ENCODE results near the gene MAPK8IP3. TPM values are rescaled to one million over a fixed set of nuclear protein-coding genes. Genes with fewer than 3 reads are reported as not detected.

MAPK8IP3 gene
- total and polyA plus RNA-seq, 7 experiments from 2014 or later: 1.7 to 299 (median 244) TPM

- intact Hi-C loops (cut with micrococcal nuclease): loop anchor here (2.0 to 10.0 kb wide), 7 partner anchors 65 to 495 kb away; partner anchors contain the start of genes CRAMP1 (in 2 of the 2), IFT140 (in 2 of the 2), MAPK8IP3 (in 2 of the 2) and CLCN7 (in 1 of the 2)
- Histone ChIP-seq H3K4me1 (ENCODE audit: control insufficient read depth in 2 of 2, insufficient read depth in 2 of 2, low read length in 2 of 2) (peaks cover 13 to 26% of the 10 kb centered on the region in 2 donors), H3K27ac (ENCODE audit: low read depth, low read length) (peak overlapping the region; percentile 85), H3K4me3 (ENCODE audit: low read length) (peak overlapping the region; percentile 70), H3K36me3 (ENCODE audit: control insufficient read depth in 2 of 3, insufficient read depth in 3 of 3, low read length in 3 of 3) (peaks cover 0 to 46% (median 0%) of the 10 kb centered on the region in 3 experiments), H3K27me3 (ENCODE audit: control insufficient read depth in 2 of 2, insufficient read depth in 2 of 2, low read length in 2 of 2) (no peaks in the 10 kb centered on the region), H3K9me3 (ENCODE audit: control insufficient read depth in 2 of 3, low read length in 3 of 3) (no peaks in the 10 kb centered on the region)
- DNase-seq: peak in 2 of 9 donors; percentile 28 to 38
- H3K9me3 Mint-ChIP-seq: peaks cover 0 to 3% (median 0%) of the 10 kb centered on the region in 11 donors
- ATAC-seq: no peak
- peak overlapping the region; percentile 91 to 99 (median 98) for H3K4me3 Mint-ChIP-seq
- peaks cover 0 to 9% (median 0%) of the 10 kb centered on the region in 5 donors for H3K36me3 Mint-ChIP-seq
- peaks cover 8 to 23% (median 13%) of the 10 kb centered on the region in 7 donors for H3K4me1 Mint-ChIP-seq
- peaks cover 0 to 2% (median 0%) of the 10 kb centered on the region in 5 donors for H3K27me3 Mint-ChIP-seq
- CTCF ChIA-PET: interaction anchor here (3.3 kb wide), 1 partner anchor 11 kb away, joined by 13 read pairs; the partner anchor contains the start of genes NUBP2 and SPSB3
- POLR2A ChIA-PET: interaction anchor here (1.2 to 7.9 kb wide), 6 partner anchors 9 to 66 kb away, joined by 3 to 93 read pairs (median 8); partner anchors contain the start of genes FAHD1, HAGH, MAPK8IP3 and NUBP2
- H3K27ac Mint-ChIP-seq: peak overlapping the region; percentile 86 to 98 (median 95)
Measured at GRCh38 chr16:1771864-1772361, 65.9 kb downstream of the MAPK8IP3 start.

DNA sequence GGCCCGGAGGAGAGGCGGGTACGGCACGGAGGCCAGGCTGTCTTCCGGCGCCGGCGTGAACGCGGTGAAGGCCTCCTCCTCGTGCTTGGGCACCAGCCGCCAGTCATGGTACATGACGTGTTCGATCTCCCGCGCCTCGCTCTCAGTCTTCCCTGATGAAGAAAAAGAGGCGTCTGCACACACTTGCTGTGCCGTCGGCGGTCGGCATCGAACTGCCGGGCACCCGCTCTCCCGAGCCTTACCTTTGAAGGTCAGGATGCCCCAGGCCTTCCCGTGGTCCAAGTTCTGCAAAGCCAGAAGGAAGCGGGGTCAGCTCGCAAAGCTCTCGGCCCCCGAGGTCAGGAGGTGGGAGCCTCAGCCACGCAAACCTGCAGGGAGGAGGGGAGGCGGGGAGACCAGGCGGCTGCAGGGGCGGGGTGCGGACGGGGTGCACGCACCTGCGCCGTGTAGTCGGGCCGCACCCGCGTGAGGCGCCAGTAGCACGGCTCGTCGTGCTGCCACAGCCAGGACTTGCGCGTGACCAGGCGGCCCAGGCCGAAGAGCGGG lies 66.4 kb downstream of the MAPK8IP3 start, which contains the start of gene EME2:
Gene EME2, plus strand, starts transcription at position 449 of the 546 bp plus-strand sequence. CDS start 418 bp downstream, outside the sequence.
- Histone ChIP-seq H3K27me3 (ENCODE audit: control insufficient read depth in 2 of 2, insufficient read depth in 2 of 2, low read length in 2 of 2) (no peaks in the 10 kb centered on the region), H3K9me3 (ENCODE audit: control insufficient read depth in 2 of 3, low read length in 3 of 3) (no peaks in the 10 kb centered on the region), H3K4me1 (ENCODE audit: control insufficient read depth in 2 of 2, insufficient read depth in 2 of 2, low read length in 2 of 2) (peaks cover 13 to 26% of the 10 kb centered on the region in 2 donors), H3K27ac (ENCODE audit: low read depth, low read length) (peak within 1 kb of the TSS; percentile 85), H3K4me3 (ENCODE audit: low read length) (peak within 1 kb of the TSS; percentile 70), H3K36me3 (ENCODE audit: control insufficient read depth in 2 of 3, insufficient read depth in 3 of 3, low read length in 3 of 3) (peaks cover 0 to 46% (median 0%) of the 10 kb centered on the region in 3 experiments)
- peak; percentile 38 for ATAC-seq
- peaks cover 8 to 23% (median 13%) of the 10 kb centered on the region in 7 donors for H3K4me1 Mint-ChIP-seq
- peak within 1 kb of the TSS; percentile 86 to 98 (median 95) for H3K27ac Mint-ChIP-seq
- H3K9me3 Mint-ChIP-seq: peaks cover 0 to 3% (median 0%) of the 10 kb centered on the region in 11 donors
- peak in 8 of 9 donors; percentile 42 to 61 (median 55) for DNase-seq
- intact Hi-C loops (cut with micrococcal nuclease): loop anchor here (2.0 to 10.0 kb wide), 6 partner anchors 66 to 495 kb away; partner anchors contain the start of genes CRAMP1 (in 2 of the 2), IFT140 (in 2 of the 2), MAPK8IP3 (in 2 of the 2) and CLCN7 (in 1 of the 2)
- H3K4me3 Mint-ChIP-seq: peak within 1 kb of the TSS; percentile 91 to 99 (median 98)
- CTCF ChIA-PET: interaction anchor here (0.7 to 3.3 kb wide), 2 partner anchors 9 to 10 kb away, joined by 4 to 13 read pairs; partner anchors contain the start of genes NUBP2 and SPSB3
- POLR2A ChIA-PET: interaction anchor here (1.0 to 7.9 kb wide), 9 partner anchors 9 to 251 kb away, joined by 3 to 93 read pairs (median 4); partner anchors contain the start of genes FAHD1, HAGH, JPT2 and MAPK8IP3
- H3K27me3 Mint-ChIP-seq: peaks cover 0 to 2% (median 0%) of the 10 kb centered on the region in 5 donors
- H3K36me3 Mint-ChIP-seq: peaks cover 0 to 9% (median 0%) of the 10 kb centered on the region in 5 donors

DNA sequence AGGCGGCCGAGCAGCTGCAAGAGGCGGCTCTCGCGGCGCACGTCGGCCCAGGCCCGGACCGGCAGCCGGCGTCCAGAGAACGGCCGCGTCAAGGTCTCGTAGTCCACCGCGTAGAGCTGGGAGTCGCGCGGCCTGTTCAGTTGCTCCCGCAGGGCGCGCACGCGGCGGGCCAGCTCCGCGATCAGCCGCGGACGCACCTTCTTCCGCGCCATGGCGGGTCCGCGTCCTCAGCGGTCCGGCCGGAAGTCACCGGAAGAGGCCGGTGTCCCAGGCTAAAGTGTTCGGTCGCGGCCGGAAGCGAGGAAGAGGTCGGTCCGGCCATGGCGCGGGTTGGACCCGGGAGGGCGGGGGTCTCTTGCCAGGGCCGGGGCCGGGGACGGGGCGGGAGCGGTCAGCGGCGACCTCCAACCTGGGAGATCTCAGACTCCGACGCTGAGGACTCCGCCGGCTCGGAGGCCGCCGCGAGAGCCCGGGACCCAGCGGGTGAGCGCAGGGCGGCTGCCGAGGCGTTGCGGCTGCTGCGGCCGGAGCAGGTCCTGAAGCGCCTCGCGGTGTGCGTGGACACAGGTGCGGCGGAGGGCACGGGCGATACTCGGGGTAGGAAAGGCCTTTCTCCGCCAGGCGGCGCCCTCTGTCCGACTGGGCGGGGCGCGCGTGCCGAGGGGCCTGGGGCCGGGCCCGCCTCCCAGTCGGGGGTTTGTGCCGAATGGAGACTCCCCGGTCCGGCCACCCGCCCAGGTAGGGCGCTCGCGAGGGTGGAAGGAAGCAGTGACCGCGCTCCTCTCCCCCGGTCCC lies 67.1 kb downstream of the MAPK8IP3 start, which contains the start of gene MRPS34:
Gene MRPS34, minus strand, starts transcription at position 227 of the 795 bp plus-strand sequence. Its CDS starts 15 bp downstream, at position 212.
- peaks cover 0 to 2% (median 0%) of the 10 kb centered on the region in 5 donors for H3K27me3 Mint-ChIP-seq
- H3K36me3 Mint-ChIP-seq: peaks cover 0 to 9% (median 0%) of the 10 kb centered on the region in 5 donors
- peaks cover 8 to 23% (median 11%) of the 10 kb centered on the region in 7 donors for H3K4me1 Mint-ChIP-seq
- H3K27ac Mint-ChIP-seq: peak within 1 kb of the TSS; percentile 86 to 98 (median 95)
- H3K27me3 ChIP-seq (ENCODE audit: control insufficient read depth in 2 of 2, insufficient read depth in 2 of 2, low read length in 2 of 2): no peaks in the 10 kb centered on the region
- H3K9me3 Mint-ChIP-seq: peaks cover 0 to 3% (median 0%) of the 10 kb centered on the region in 11 donors
- no peaks in the 10 kb centered on the region for H3K9me3 ChIP-seq (ENCODE audit: control insufficient read depth in 2 of 3, low read length in 3 of 3)
- H3K4me3 ChIP-seq (ENCODE audit: low read length): peak within 1 kb of the TSS; percentile 70
- peak within 1 kb of the TSS; percentile 85 for H3K27ac ChIP-seq (ENCODE audit: low read depth, low read length)
- ATAC-seq: peak; percentile 76
- intact Hi-C loops (cut with micrococcal nuclease): loop anchor here (1.0 to 10.0 kb wide), 10 partner anchors 9 to 494 kb away; partner anchors contain the start of genes CRAMP1 (in 2 of the 2), HAGH (in 2 of the 2), IFT140 (in 2 of the 2) and MAPK8IP3 (in 2 of the 2)
- CTCF ChIA-PET: interaction anchor here (0.7 to 3.3 kb wide), 3 partner anchors 8 to 10 kb away, joined by 4 to 13 read pairs (median 8); partner anchors contain the start of genes NUBP2 and SPSB3
- H3K36me3 ChIP-seq (ENCODE audit: control insufficient read depth in 2 of 3, insufficient read depth in 3 of 3, low read length in 3 of 3): peaks cover 0 to 46% (median 0%) of the 10 kb centered on the region in 3 experiments
- peak within 1 kb of the TSS; percentile 91 to 99 (median 98) for H3K4me3 Mint-ChIP-seq
- peak; percentile 61 to 88 (median 73) for DNase-seq
- POLR2A ChIA-PET: interaction anchor here (1.0 to 7.9 kb wide), 11 partner anchors 9 to 251 kb away, joined by 3 to 93 read pairs (median 5); partner anchors contain the start of genes FAHD1, HAGH, JPT2 and MAPK8IP3
- H3K4me1 ChIP-seq (ENCODE audit: control insufficient read depth in 2 of 2, insufficient read depth in 2 of 2, low read length in 2 of 2): peaks cover 13 to 26% of the 10 kb centered on the region in 2 donors

DNA sequence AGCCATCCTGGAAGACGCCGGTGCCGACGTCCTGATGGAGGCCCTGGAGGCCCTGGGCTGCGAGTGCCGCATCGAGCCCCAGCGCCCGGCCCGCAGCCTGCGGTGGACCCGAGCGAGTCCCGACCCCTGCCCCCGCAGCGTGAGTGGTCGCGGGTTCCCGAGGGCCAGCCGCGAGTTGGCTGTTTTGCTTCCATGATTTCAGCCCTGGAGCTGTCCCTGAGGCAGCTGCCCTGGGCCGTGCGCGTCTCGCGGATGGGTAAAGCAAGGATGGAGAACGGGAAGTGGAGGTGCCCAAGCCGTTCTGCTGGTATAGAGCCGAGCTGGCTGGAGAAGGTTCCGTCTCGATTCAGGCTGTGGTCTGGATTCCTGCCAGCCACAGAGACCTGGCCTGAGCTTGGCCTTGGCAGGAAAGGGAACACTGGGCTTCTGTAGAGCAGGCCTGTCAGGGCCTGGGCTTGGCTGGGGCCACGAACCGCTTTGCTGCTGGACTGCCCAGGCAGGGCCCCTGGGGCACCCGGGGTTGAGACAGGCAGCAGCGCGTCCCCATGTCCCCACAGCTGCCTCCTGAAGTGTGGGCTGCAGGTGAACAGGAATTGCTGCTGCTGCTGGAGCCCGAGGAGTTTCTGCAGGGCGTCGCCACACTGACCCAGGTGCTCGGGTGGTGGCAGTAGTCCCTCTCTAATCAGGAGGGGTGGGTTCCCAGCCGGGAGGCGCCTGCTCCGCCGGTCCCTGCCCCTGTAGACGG lies 67.9 kb downstream of the MAPK8IP3 start:
- H3K4me1 ChIP-seq (ENCODE audit: control insufficient read depth in 2 of 2, insufficient read depth in 2 of 2, low read length in 2 of 2): peaks cover 13 to 26% of the 10 kb centered on the region in 2 donors
- Mint-ChIP-seq H3K27me3 (peaks cover 0 to 2% (median 0%) of the 10 kb centered on the region in 5 donors), H3K9me3 (peaks cover 0 to 3% (median 0%) of the 10 kb centered on the region in 11 donors), H3K27ac (peak overlapping the region in 6 of 9 donors; percentile 43 to 92 (median 61)), H3K36me3 (peaks cover 0 to 9% (median 0%) of the 10 kb centered on the region in 5 donors), H3K4me1 (peaks cover 8 to 23% (median 11%) of the 10 kb centered on the region in 7 donors), H3K4me3 (peak overlapping the region; percentile 74 to 99 (median 96))
- ATAC-seq (peak; percentile 4), DNase-seq (peak in 1 of 9 donors; percentile 38)
- H3K27me3 ChIP-seq (ENCODE audit: control insufficient read depth in 2 of 2, insufficient read depth in 2 of 2, low read length in 2 of 2): no peaks in the 10 kb centered on the region
- intact Hi-C loops (cut with micrococcal nuclease): loop anchor here (1.0 to 10.0 kb wide), 10 partner anchors 8 to 493 kb away; partner anchors contain the start of genes CRAMP1 (in 2 of the 2), HAGH (in 2 of the 2), IFT140 (in 2 of the 2) and MAPK8IP3 (in 2 of the 2)
- CTCF ChIA-PET: interaction anchor here (0.6 to 1.4 kb wide), 2 partner anchors 9 to 84 kb away, joined by 3 to 8 read pairs; partner anchors contain the start of genes NUBP2 and SPSB3
- H3K4me3 ChIP-seq (ENCODE audit: low read length): peak overlapping the region; percentile 70
- H3K36me3 ChIP-seq (ENCODE audit: control insufficient read depth in 2 of 3, insufficient read depth in 3 of 3, low read length in 3 of 3): peaks cover 0 to 47% (median 0%) of the 10 kb centered on the region in 3 experiments
- peak overlapping the region; percentile 85 for H3K27ac ChIP-seq (ENCODE audit: low read depth, low read length)
- no peaks in the 10 kb centered on the region for H3K9me3 ChIP-seq (ENCODE audit: control insufficient read depth in 2 of 3, low read length in 3 of 3)
- POLR2A ChIA-PET: interaction anchor here (1.1 to 7.9 kb wide), 5 partner anchors 8 to 68 kb away, joined by 3 to 93 read pairs (median 5); partner anchors contain the start of genes FAHD1, HAGH, MAPK8IP3 and NUBP2

- Mint-ChIP-seq H3K36me3 (peaks cover 0 to 9% (median 0%) of the 10 kb centered on the region in 5 donors), H3K9me3 (peaks cover 0 to 3% (median 0%) of the 10 kb centered on the region in 11 donors), H3K4me3 (peak overlapping the region in 5 of 10 donors; percentile 6 to 91 (median 58)), H3K4me1 (peaks cover 8 to 23% (median 13%) of the 10 kb centered on the region in 7 donors), H3K27ac (peak overlapping the region in 1 of 9 donors; percentile 59), H3K27me3 (peaks cover 0 to 2% (median 0%) of the 10 kb centered on the region in 5 donors)
- DNase-seq (no peak), ATAC-seq (no peak)
- intact Hi-C loops (cut with micrococcal nuclease): loop anchor here in 1 of 2 donors (5.0 to 10.0 kb wide), 3 partner anchors 242 to 493 kb away; partner anchors contain the start of genes RNPS1 and TMEM204
- POLR2A ChIA-PET: interaction anchor here (1.1 to 7.9 kb wide), 5 partner anchors 7 to 69 kb away, joined by 3 to 93 read pairs (median 5); partner anchors contain the start of genes FAHD1, HAGH, MAPK8IP3 and NUBP2
- no peaks in the 10 kb centered on the region for H3K27me3 ChIP-seq (ENCODE audit: control insufficient read depth in 2 of 2, insufficient read depth in 2 of 2, low read length in 2 of 2)
- H3K9me3 ChIP-seq (ENCODE audit: control insufficient read depth in 2 of 3, low read length in 3 of 3): no peaks in the 10 kb centered on the region
- peaks cover 0 to 51% (median 0%) of the 10 kb centered on the region in 3 experiments for H3K36me3 ChIP-seq (ENCODE audit: control insufficient read depth in 2 of 3, insufficient read depth in 3 of 3, low read length in 3 of 3)
- no peak overlapping the region for H3K4me3 ChIP-seq (ENCODE audit: low read length)
- peak overlapping the region; percentile 85 for H3K27ac ChIP-seq (ENCODE audit: low read depth, low read length)
- CTCF ChIA-PET: interaction anchor here (0.6 to 1.4 kb wide), 2 partner anchors 8 to 84 kb away, joined by 3 to 8 read pairs; partner anchors contain the start of genes NUBP2 and SPSB3
- peaks cover 13 to 26% of the 10 kb centered on the region in 2 donors for H3K4me1 ChIP-seq (ENCODE audit: control insufficient read depth in 2 of 2, insufficient read depth in 2 of 2, low read length in 2 of 2)
Measured at GRCh38 chr16:1774448-1774780, 68.4 kb downstream of the MAPK8IP3 start.
